ENCODE data around the gene NKPD1.

Gene NKPD1

DNA sequence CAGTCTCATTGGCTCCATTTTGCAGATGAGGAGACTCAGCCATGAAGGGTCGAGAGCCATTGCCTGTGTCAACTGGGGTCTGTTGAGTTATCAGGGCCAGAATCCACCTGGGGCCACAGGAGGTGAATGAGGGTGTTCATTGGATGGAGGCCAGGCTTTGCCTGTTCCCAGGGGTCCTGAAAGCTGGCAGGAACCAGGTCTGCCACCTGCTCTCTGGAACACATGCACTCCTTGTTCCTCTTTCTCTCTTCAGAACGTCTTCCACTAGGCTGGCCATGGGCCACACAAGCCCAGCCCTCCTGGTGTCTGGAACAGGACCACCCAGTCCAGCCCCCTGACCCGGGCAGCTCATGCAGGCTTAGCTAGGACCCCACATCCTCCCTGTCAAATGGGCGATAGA is 46.7 kb downstream of the NKPD1 start:
- no peak for DNase-seq

- no peak for DNase-seq
These were observed 47.2 kb downstream of the NKPD1 start for GRCh38 chr19:45113628-45114027.

GRCh38 chr19:45112111-45112827 is 48.5 kb downstream of the NKPD1 start:
- no peak for DNase-seq

All from activated CD4-positive, alpha-beta T cell treated with anti-CD3 and anti-CD28 coated beads, Interleukin-2, amount 50 U/mL, for 4 hours (primary cell).